Measurements from ENCODE around the gene KY. TPM values are rescaled to one million over a fixed set of nuclear protein-coding genes. Genes with fewer than 3 reads are reported as not detected.

The KY gene
- polyA plus RNA-seq, 5 donors, result 0.58 to 6.1 (median 1.9) TPM

DNA sequence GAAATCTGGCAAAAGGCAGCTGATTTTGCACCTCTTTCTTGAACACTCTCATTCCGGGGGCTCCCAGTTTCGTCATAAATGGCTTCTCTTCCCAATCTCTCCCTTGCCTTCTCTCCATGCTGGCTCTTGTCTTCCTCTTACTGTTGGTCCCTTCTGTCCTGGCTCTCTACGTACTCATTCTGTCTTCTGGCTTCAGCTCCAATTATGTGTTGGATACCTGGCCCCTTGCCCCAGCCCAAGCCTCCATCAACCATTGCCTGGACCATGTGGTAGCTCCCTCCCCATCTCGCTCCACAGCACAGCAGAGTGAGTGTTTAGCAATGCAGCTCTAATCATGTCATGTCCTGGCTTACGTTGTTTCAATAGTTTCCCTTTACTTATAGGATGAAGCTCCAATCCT lies 21.7 kb upstream of the KY start:
- no peak for DNase-seq

DNA sequence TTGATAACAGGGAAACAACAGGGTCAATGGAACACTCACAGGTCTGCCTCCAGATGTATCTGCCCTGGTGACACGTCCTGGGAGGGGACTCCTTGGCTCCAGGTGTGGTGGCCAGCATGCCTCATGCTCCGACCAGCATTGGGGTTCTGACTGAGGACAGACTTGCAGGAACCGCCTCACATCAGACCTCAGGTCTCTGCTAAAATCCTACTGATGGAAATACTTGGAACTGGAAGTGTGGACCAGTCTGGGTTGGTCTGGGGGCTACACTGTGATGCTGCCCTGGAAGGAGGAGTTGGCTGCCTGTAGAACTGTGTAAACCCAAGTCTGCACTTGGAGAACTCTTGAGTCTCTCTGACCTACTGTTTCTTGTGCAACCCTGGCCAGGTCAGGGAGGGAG lies 17.1 kb upstream of the KY start:
- no peak for DNase-seq

DNA sequence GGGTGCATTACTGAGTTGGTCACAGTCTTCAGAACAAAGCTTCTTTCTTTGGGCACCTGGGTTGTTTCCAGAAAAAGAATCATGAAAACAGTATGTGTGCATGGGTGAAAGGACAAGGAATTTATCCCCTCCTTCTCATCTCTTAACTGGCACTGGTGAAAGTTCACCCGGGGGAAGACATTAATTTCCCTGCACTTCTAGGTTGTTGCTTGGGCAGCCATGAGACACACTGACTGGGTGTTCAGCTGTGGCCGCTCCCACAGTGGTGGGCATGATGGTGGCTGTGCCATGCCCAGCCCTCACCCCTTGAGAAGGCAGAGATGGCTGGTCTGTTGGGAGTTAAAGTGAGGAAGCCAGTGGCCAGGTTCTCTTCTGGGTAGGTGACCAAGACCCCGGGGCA lies 16.6 kb upstream of the KY start:
- no peak for DNase-seq

DNA sequence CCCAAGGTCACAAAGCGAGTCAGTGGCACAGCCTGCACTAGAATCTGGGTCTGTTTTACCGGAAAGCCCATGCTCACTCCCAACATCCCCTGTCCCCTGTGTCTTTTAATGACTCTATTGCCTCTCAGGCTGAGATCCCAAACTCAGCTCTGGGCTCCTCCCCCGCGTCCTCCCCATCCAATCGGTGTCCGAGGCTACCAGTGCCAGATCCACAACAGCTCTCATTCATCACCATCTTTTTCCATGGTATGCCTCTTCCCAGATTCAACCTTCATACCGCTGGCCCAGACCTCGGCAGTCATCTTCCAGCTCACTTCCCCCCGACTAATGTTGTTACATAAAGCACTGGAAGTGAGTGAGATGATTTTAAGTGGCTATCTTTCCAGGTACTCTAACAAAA lies 16.1 kb upstream of the KY start:
- no peak for DNase-seq

DNA sequence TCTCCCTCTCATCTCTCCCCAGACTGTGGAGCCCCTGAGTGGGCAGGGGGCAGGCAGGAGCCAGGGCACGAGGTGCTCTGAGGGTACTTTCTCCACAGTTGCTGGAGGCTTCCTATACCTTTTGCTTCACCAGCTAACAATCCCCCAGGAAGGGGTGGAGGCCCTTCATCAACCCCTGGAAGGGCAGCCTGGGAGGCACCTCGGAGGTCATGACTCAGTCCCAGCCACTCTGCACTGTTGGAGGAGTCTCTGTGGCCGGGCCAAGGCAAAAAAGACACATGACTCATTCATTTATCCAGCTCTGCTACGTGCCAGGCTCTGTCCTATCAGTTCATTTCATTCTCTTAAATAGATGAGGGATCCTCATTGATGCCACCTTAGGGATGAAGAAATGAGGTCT lies 15.6 kb upstream of the KY start:
- DNase-seq, result no peak

DNA sequence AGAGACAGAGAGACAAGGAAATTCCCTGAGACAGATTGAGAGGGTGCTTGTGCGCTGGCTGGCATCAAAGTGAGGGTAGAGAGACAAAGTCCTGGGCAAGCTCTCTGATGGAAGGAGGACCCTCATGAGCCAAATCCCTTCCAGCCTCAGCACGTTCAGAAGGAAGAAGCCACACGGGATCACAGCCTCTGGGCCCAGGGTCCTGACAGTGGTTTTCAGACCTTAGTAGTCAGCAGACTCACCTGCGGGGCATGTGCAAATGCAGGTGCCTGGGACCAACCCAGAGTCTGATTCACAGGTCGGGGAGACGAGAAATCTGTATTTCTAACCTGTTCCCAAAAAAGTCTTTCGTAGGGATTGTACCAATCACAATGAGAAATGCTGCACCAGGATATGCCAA lies 15.2 kb upstream of the KY start:
- DNase-seq, result no peak

DNA sequence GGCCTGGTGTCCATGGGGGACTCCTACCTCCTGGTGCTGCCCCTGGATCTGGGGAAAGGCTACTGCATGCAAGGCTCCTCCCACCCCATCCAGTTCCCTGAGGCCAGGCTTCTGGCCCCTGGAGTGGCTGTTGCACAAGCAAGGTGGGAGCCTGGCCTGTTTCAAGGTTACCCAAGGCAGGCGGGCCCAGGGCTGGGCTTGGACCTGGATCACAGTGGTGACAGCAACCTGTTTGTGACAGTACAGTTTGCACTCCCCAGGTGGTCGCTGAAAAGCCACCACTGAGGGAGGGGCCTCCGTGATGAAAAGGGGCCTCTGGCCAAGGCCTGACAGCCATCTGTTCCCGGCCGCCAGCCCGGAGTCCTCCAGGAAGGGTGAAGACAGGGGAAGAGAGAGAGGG lies 14.4 kb upstream of the KY start:
- no peak for DNase-seq

DNA sequence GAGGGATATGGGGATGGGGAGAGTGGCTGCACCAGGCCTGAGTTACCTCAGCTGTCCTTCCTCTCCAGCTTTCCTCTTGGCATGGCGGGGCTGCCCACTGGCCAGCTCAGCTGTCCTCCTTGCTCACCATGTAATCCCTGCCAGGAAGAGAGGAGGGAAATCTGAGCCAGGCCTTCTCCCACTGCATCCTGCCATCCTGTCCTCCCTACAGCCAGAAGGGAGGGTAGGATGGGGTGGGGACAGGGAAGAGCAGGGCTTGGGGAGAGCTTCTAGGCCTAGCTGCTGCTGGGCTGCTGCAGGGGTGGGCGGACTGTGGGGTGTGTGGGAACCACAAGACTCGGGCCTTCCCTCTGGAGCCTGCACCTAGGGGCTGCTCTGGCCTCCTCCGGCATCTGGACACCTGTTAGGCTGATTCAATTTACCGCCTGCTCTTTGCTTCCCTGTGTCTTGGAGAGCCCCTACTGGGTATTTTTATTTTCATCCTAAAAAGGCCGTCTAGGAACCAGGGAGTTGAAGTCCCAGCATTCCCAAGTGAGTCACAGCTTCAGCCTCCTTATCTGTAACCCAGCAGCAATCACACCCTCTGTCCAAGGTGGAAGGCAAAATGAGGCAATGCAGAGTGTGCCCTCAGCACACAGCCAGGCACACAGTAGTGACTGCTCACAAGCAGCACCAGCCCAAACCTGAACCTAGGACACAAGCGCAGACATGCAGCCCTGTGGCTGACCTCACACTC lies 13.1 kb upstream of the KY start:
- no peak for DNase-seq

DNA sequence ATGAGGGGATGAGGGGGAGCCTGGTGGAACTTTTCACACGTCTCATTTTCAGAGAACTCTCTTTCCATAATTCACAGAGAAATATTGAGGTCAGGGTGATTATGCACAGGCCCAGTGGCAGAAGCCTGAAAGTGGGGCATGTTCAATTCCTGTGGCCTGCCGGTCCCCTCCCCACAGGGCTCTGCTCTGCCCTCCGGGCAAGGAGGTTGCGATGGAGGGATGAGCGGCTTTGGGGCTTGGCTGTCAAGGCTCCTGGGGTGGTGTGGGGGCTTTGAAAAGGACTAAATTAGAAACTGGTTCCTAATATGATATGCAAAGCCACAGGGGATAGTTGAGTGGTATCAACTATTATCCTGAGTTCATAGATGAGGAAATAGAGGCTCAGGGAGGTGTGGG lies 9.2 kb upstream of the KY start:
- no peak for DNase-seq

DNA sequence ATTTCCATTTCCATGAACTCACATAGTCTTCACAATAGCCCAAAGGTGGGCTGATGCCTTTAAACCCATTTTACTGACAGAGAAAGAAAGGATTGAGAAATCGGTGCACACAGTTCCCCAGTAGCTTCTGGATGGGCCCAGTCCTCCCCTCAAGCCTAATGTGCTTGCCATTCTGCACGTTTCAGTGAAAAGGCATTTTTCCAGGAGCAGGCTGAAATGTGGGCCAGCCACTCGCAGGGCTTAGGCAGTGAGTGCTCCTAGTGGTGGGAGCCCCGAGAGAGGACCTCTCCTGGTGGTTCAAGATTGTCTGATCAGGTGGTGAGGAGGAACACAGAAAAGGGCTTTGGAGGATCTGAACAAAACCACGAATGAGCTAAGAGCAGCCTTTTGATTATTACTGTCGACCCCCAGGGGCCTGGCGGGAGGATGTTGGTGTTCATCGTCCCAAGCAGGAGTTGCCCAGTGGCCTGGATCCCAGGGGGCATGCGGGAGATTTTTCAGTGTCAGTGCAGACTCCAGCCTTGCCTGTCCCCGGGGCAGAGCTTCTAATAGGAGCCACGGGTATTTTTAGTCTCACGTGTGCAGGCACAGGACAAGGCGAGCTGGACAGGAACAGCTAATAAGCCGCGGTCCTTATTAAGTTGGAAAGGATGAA lies 8.7 kb upstream of the KY start:
- DNase-seq, result no peak

DNA sequence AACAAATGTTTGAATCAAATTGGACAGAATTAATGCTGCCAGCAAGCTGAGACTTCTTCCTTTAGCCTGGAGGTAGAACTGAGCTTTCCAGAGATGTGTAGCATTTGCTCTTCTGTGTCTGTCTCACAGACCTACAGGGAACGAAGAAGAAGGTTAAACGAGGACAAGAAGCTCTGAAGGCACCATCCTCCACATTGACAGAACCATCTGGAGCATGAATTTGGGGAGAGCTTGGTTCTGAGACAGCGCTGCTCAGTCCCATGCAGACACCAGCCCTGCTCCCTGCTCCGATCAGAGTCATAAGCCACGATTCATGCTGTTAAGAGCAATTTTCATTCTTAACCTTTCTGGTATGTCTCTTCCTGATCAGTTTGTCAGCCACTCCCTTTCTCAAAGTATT lies 7.7 kb upstream of the KY start:
- no peak for DNase-seq

DNA sequence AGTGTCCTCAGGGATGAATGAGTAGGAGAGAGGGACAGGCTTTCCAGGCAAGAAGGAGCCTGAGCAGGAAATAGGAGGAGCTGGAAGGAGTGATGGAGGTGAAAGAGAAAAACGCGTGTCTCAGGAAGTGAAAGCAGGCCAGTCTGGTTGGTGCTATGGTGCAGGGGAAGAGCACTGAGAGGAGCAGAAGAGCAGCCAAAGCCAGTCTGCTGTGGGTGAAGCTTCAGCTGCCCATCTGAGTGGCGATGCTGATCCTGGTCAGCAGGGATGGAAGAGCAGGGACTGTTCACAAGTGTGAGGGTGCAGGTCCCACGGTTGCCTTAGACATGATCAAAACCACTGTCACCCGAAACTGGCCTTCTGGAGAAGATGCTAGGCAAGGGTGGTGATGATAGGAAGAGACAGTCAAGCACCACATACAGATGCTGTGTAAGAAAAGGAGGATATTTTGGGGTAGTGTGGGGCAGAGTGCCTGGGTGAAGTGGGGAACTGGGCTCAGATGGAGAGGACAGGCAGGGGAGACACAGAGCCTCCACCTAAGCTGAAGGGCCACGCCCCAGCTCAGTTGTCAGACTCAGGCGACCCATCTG lies 5.5 kb upstream of the KY start:
- no peak for DNase-seq

DNA sequence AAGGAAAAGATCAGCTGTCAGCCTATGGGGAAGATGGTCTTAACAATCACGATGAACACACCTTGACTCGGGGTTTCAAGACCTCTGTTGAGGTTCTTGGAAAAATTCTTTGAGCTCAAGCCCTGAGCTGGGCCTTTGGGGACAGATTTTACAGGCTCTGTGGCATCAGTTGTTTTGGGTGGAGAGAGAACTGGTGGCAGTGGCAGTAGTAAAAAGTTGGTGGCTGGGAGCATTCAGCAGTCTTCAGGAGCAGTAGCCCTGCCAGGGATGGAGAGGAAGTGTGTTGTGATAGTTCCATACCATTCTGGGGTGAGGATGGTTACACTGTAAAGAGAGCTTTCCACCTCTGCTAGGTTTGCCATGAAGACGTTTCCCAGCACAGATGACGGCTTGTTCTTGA lies 4.9 kb upstream of the KY start:
- no peak for DNase-seq

DNA sequence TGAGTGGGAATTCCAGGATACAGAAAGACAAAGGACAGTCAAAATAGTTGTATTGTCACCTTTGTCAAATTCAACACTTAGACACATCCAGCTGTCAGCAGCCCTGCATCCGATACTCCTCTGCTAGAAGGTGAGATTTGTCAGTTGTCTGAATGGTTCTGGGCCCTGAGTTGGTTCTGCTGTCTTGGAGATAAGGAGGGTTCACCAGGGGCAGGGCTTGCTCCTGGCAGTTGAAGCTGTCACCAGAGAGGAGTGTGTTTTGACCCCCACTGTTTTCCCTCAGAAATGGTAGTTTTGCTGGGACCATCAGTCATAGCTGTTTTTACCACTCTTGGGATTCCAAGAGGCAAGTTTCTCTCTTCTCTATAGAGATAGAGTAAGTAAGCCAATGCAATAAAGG lies 3.2 kb upstream of the KY start:
- DNase-seq, result no peak

DNA sequence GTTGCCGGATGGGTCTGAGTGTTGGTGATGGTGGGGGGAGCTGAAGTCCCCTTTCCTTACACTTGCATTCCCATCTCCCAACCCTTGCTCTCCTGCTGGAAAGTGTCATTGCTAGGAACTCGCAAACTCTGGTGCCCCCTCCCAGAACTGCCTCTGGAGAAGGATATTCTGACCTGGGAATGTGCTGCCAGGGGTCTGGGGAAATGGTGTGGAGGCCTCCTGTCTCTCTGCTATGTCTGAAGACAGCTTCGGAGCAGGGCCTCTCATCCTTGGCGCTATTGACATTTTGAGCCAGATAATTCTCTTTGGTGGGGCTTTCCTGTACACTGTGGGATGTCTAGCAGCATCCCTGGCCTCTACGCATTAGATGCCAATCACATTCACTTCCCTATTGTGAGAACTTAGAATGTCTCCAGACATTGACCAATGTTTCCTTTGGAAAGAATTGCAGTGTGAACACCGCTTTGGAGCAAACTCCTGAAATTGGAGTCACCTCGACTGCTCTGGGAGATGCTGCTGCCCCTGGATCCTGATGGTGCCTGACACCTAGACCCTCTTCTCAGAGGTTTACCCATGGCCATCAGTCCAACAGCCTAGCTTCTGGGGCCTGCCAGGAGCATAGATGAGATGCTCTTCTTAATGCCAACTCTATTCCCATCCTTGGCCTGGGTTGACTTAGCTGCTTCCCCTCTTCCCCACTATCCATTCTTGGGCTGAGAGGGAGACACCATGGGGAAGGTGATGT lies 2.2 kb upstream of the KY start:
- no peak for DNase-seq

DNA sequence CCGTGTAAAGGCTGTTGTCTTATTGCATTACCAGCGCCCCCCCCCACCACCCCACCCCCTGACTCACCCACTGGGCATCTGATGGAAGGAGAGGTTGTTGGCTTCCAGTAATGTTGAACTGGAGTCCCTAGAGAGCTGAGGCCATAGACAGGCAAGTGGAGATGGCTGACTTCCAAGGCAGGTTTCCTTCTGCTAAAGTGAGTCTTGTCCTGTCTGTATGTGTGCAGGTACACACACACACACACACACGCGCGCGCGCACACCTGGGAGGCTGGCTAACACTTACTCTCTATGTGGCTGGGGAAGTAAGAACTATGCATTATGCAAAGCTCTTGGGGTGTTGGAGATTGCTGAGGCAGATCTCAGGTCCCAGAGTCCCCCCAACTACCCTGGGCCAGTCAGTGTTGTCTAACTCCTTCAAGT lies 1.6 kb upstream of the KY start:
- DNase-seq, result peak; percentile 23 to 35

DNA sequence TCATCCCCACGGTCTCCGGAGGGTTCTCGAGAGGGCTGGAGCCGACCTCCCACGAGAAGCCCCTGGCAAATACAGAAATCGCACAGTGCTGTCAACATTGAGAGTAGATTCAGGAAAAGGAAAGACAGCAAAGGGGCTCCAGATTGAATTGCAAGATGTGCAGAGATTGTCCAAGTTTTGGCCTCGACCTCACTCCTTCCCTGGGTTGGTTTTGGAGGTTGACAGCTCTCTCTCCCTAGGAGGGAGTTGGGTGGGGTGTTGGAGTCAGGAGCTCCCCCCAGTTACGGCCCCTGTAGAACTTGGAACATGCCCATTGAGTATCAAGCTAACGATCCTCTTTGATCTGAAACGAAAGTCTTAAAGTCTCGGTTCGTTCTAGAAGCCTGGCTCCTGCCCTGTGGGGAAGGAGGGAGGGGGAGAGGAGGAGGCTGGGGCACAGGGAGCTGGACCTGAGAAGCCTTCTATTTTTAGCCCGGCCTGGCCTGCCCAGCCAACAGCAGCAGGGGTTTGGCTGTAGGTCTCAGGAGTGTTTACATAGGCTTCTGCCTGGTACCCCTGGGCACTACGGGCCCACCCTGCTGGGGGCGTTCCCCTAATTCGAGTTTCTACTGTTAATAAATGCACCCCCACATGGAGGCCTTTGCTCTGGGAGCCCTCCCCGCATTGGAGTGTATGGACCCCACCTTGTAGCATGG lies 672 bp upstream of the KY start:
- DNase-seq, result peak; percentile 12 to 14

DNA sequence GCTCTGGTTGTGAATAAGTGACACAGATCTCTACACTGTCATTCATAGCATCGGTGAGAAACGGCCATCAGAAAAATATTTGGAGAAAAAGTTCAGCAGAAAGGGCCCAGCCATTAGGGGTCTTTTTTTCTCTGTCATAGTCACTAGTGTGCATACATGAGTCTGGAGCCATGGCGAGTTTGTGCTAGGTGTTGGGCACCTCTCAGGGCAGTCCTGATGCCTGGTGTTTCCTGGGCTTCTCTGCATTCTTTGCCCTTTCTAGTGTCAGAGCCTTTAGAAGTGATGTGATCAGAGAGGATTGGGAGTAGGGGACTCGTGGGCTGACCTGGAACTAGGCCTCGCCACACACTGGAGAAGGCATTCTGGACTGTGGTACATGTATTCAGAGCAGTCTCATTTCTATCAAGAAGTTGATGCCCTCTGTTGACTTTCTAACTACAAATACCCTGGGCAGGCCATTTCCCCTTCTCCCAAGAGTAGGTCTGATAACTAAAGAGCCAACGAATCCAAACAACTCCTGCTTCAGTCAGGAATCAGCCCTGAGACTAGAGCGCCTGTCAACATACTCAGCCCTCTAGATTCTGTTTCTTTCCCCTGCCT lies 1.6 kb downstream of the KY start:
- DNase-seq, result no peak

DNA sequence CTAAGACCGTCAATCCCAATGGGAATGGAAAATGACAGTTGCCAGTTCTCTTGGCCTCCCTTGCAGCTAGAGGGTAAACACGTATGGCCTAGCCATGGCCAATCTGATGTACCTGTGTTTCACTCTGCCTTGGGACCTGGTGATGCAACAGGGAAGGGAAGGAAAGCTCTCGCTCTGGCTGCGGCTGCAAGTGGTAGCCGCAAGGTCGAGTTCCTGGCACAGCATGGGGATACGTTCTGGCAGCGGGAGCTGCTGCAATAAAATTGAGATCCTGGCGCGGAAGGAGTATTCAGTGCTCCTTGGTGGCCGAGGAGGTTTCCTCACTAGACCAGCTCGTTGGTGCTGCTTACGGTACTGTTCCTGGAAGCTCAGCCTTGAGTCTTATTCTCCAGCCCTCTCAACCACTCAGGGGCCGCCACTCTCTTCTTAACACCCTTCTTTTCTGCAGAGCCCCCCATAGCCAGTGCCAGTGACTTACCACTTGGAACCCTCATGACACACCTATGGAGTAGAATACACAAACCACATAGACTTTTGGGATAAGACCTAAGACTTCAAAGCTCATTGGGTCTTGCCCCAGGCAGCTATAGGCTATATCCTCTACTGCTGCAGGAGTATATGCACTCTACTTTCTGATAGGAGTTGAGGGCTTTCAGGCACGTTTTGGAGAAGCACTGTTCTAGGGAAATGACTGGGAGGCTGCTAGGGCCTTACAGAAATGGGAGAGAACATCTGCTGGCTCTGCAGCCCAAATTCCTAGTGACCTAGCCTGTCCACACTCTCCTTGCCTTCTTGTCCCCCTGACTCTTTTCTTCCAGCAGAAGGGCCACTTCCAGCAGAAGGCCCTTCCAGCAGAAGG lies 2.7 kb downstream of the KY start:
- DNase-seq, result no peak

DNA sequence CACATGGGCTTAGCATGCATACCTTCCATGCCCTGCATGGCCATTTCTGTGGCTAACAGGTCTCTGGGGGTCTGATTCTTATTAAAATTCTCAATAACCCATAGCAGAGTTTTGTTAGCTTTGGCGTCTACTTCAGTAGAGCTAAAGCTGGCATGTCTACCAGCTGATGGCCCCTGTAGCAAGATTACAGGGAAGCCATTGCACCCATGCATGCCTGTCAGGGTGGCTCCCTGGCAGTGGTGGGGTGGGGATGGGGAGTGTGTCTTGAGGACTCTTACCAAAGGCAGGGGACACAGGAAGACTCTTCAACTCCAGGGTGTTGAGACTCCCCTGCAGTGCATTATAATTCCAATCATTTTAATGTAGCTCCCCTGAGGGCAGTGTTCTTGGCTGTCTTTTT lies 4.7 kb downstream of the KY start:
- no peak for DNase-seq

DNA sequence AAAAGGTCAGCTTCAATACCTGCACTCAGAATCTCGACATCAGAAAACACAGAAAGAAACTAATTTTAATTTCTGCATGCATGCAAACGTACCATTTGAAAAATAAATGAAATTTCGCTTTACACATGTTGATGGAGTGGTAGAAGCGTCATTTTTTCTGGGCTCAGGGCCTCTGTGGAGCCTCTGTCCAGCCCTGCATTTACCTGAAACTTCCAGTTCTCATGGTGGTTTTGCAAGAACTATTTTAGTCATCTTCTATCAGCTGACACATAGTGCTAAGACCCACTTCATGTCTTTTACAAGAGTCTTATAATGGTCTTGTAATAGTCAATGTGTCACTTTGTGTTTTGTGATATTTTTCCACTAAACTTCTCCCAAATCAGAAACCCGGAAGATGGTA lies 5.3 kb downstream of the KY start:
- no peak for DNase-seq
